CD4-positive, alpha-beta T cell treated with Interleukin-17A for 1 hour (primary cell): ENCODE results near the gene RASSF4.

Experiments
- DNase-seq: peaks from one replicate; pipeline ENCODE4 v3.0.0-alpha.2; 2020

Gene RASSF4

GRCh38 chr10:44963772-44964633, 4.4 kb downstream of the RASSF4 start:
- DNase-seq: no peak

- DNase-seq: no peak
These were observed 5.5 kb downstream of the RASSF4 start for GRCh38 chr10:44965104-44965503.

GRCh38 chr10:44965651-44966097, 6.1 kb downstream of the RASSF4 start:
- no peak for DNase-seq

GRCh38 chr10:44966129-44966815, 6.7 kb downstream of the RASSF4 start:
- DNase-seq: no peak

GRCh38 chr10:44966816-44967509, 7.4 kb downstream of the RASSF4 start:
- DNase-seq: no peak

- no peak for DNase-seq
These were observed 8.0 kb downstream of the RASSF4 start for GRCh38 chr10:44967616-44968015.

- DNase-seq: peak; percentile 19
These were observed 8.5 kb downstream of the RASSF4 start for GRCh38 chr10:44968091-44968490.

- DNase-seq: peak; percentile 50
These were observed 9.1 kb downstream of the RASSF4 start for GRCh38 chr10:44968500-44969400.

GRCh38 chr10:44969854-44970253, 10.3 kb downstream of the RASSF4 start:
- DNase-seq: no peak

GRCh38 chr10:44970812-44971395, 11.3 kb downstream of the RASSF4 start:
- DNase-seq: no peak

- DNase-seq: no peak
These were observed 11.8 kb downstream of the RASSF4 start for GRCh38 chr10:44971434-44971833.

GRCh38 chr10:44971935-44972757, 12.5 kb downstream of the RASSF4 start:
- DNase-seq: no peak

GRCh38 chr10:44972874-44973306, 13.3 kb downstream of the RASSF4 start:
- DNase-seq: no peak

GRCh38 chr10:44973323-44974081, 13.9 kb downstream of the RASSF4 start:
- no peak for DNase-seq

GRCh38 chr10:44974082-44974627, 14.6 kb downstream of the RASSF4 start:
- DNase-seq: no peak

- DNase-seq: peak; percentile 67
These were observed 15.2 kb downstream of the RASSF4 start for GRCh38 chr10:44974628-44975430.

GRCh38 chr10:44975431-44976331, 16.1 kb downstream of the RASSF4 start:
- DNase-seq: no peak
